HEK293 (cell line): Measurements from ENCODE around the gene CHKA.
A peak's percentile ranks its signal among the peaks of the same experiment; 100 is the strongest.

Source experiments
- CTCF ChIA-PET: fragments of 350-600 bp; formaldehyde crosslinking; extraction: SDS; loops from one replicate; lab custom pipeline; 2021; ENCODE audit warnings: antibody characterized with exemption; lab: Yijun Ruan, JAX
- POLR2A ChIA-PET: fragments of 300-600 bp; formaldehyde crosslinking; extraction: SDS; loops from one replicate; lab custom pipeline; 2020; ENCODE audit warnings: antibody characterized with exemption, inconsistent platforms; lab: Yijun Ruan, JAX
- H3K27ac ChIP-seq: fragments of 200-500 bp; sonication (Bioruptor generic); 2 replicates; pipeline ENCODE4 v1.5.1; 2014; ENCODE audit warnings: low read depth, low read length, control low read depth, inconsistent platforms; ENCODE audit errors: extremely low read depth
- H3K36me3 ChIP-seq, 2 experiments: fragments of 200-500 bp in 1 of 2; sonication (Bioruptor generic) in 1 of 2; 1 replicate in 1 of 2; 2 replicates in 1 of 2; pipeline ENCODE4 v1.5.1; 2014 to 2017; ENCODE audit warnings: inconsistent platforms in 2 of 2, low read length in 2 of 2; ENCODE audit not compliant: control insufficient read depth in 2 of 2, insufficient read depth in 1 of 2
- H3K4me1 ChIP-seq: fragments of 200-500 bp; sonication (Bioruptor generic); 2 replicates; pipeline ENCODE4 v1.5.1; 2014; ENCODE audit warnings: mild to moderate bottlenecking, low read length, inconsistent platforms; ENCODE audit not compliant: control insufficient read depth, insufficient read depth
- H3K4me3 ChIP-seq: 2 replicates; pipeline ENCODE4 v1.5.1; 2011; ENCODE audit warnings: low read depth, mild to moderate bottlenecking, control low read depth, low read length, moderate library complexity
- H3K9me3 ChIP-seq: fragments of 200-500 bp; sonication (Bioruptor generic); 2 replicates; pipeline ENCODE4 v1.5.1; 2014; ENCODE audit warnings: low read depth, low read length, inconsistent platforms; ENCODE audit not compliant: control insufficient read depth, insufficient read depth
- AEBP2 ChIP-seq: fragments of 450-650 bp; formaldehyde crosslinking; IDR thresholded peaks from 2 replicates; pipeline ENCODE4 v1.5.1; 2016; ENCODE audit warnings: missing biosample characterization, missing genetic modification characterization, borderline replicate concordance
- FEZF1 ChIP-seq: fragments of 450-650 bp; formaldehyde crosslinking; IDR thresholded peaks from 2 replicates; pipeline ENCODE4 v1.5.1; 2016; ENCODE audit warnings: missing biosample characterization, missing genetic modification characterization
- GLIS1 ChIP-seq: fragments of 450-650 bp; formaldehyde crosslinking; IDR thresholded peaks from 2 replicates; pipeline ENCODE4 v1.5.1; 2016; ENCODE audit warnings: missing biosample characterization, missing genetic modification characterization
- GLIS2 ChIP-seq: fragments of 450-650 bp; formaldehyde crosslinking; IDR thresholded peaks from 2 replicates; pipeline ENCODE4 v1.5.1; 2016; ENCODE audit warnings: missing biosample characterization, missing genetic modification characterization
- MEIS1 ChIP-seq: sonication (generic); formaldehyde crosslinking; IDR thresholded peaks from 2 replicates; pipeline ENCODE4 v1.8.1; 2022; ENCODE audit warnings: missing genetic modification reagents, mild to moderate bottlenecking, borderline replicate concordance
- PATZ1 ChIP-seq: fragments of 450-650 bp; formaldehyde crosslinking; IDR thresholded peaks from 2 replicates; pipeline ENCODE4 v1.5.1; 2016; ENCODE audit warnings: missing biosample characterization, missing genetic modification characterization
- PRDM10 ChIP-seq: fragments of 450-650 bp; formaldehyde crosslinking; IDR thresholded peaks from 2 replicates; pipeline ENCODE4 v1.5.1; 2016; ENCODE audit warnings: missing biosample characterization, missing genetic modification characterization
- ZBTB20 ChIP-seq: fragments of 450-650 bp; formaldehyde crosslinking; IDR thresholded peaks from 2 replicates; pipeline ENCODE4 v1.5.1; 2016; ENCODE audit warnings: missing biosample characterization, missing genetic modification characterization
- ZBTB6 ChIP-seq: fragments of 450-650 bp; formaldehyde crosslinking; IDR thresholded peaks from 2 replicates; pipeline ENCODE4 v1.5.1; 2017; ENCODE audit warnings: missing biosample characterization, missing genetic modification characterization
- ZFP69B ChIP-seq: fragments of 450-650 bp; formaldehyde crosslinking; IDR thresholded peaks from 2 replicates; pipeline ENCODE4 v1.5.1; 2016; ENCODE audit warnings: missing biosample characterization, missing genetic modification characterization
- ZNF18 ChIP-seq: fragments of 450-650 bp; formaldehyde crosslinking; IDR thresholded peaks from 2 replicates; pipeline ENCODE4 v1.5.1; 2016; ENCODE audit warnings: missing biosample characterization, missing genetic modification characterization
- ZNF223 ChIP-seq: fragments of 450-650 bp; formaldehyde crosslinking; IDR thresholded peaks from 2 replicates; pipeline ENCODE4 v1.5.1; 2016; ENCODE audit warnings: missing biosample characterization, missing genetic modification characterization
- ZNF23 ChIP-seq: fragments of 450-650 bp; formaldehyde crosslinking; IDR thresholded peaks from 2 replicates; pipeline ENCODE4 v1.5.1; 2016; ENCODE audit warnings: missing biosample characterization, missing genetic modification characterization, borderline replicate concordance
- ZNF335 ChIP-seq: fragments of 450-650 bp; formaldehyde crosslinking; conservative IDR thresholded peaks from 2 replicates; pipeline ENCODE4 v1.5.1; 2016; ENCODE audit warnings: missing biosample characterization, missing genetic modification characterization
- ZNF341 ChIP-seq: fragments of 450-650 bp; formaldehyde crosslinking; IDR thresholded peaks from 2 replicates; pipeline ENCODE4; 2016; ENCODE audit warnings: low read depth, missing biosample characterization, missing genetic modification characterization
- ZNF449 ChIP-seq: fragments of 450-650 bp; formaldehyde crosslinking; IDR thresholded peaks from 2 replicates; pipeline ENCODE4 v1.5.1; 2017; ENCODE audit warnings: missing biosample characterization, mild to moderate bottlenecking, missing genetic modification characterization, moderate library complexity
- ZNF501 ChIP-seq: fragments of 450-650 bp; formaldehyde crosslinking; IDR thresholded peaks from 2 replicates; pipeline ENCODE4 v1.5.1; 2016; ENCODE audit warnings: missing biosample characterization, missing genetic modification characterization
- ZNF521 ChIP-seq: fragments of 450-650 bp; formaldehyde crosslinking; IDR thresholded peaks from 2 replicates; pipeline ENCODE4 v1.5.1; 2017; ENCODE audit warnings: missing biosample characterization, mild to moderate bottlenecking, missing genetic modification characterization
- ZNF544 ChIP-seq: fragments of 450-650 bp; formaldehyde crosslinking; IDR thresholded peaks from 2 replicates; pipeline ENCODE4 v1.5.0; 2017; ENCODE audit warnings: missing biosample characterization, missing genetic modification characterization
- ZNF555 ChIP-seq: fragments of 450-650 bp; formaldehyde crosslinking; conservative IDR thresholded peaks from 2 replicates; pipeline ENCODE4 v1.5.1; 2017; ENCODE audit warnings: missing biosample characterization, mild to moderate bottlenecking, missing genetic modification characterization, inconsistent platforms
- ZNF707 ChIP-seq: fragments of 450-650 bp; formaldehyde crosslinking; IDR thresholded peaks from 2 replicates; pipeline ENCODE4 v1.5.1; 2016; ENCODE audit warnings: missing biosample characterization, missing genetic modification characterization

The CHKA gene

GRCh38 chr11:68133761-68134160, 12.6 kb upstream of the CHKA start (continued):
- TF ChIP-seq ZBTB6 (no peak), ZNF544 (no peak), ZNF341 (tag by site-specific recombination) (no peak), FEZF1 (no peak), ZNF555 (tag by site-specific recombination) (no peak), MEIS1 (CRISPR knock-in tag) (no peak)

GRCh38 chr11:68130121-68130520, 8.9 kb upstream of the CHKA start:
- ChIA-PET CTCF (no interaction called here), POLR2A (no interaction called here)
- Histone ChIP-seq H3K9me3 (no peaks in the 10 kb centered on the region), H3K4me1 (no peaks in the 10 kb centered on the region), H3K36me3 (no peaks in the 10 kb centered on the region), H3K27ac (no peak overlapping the region), H3K4me3 (no peak overlapping the region)
- TF ChIP-seq ZNF335 (tag by site-specific recombination): no peak
- no peak for TF ChIP-seq ZNF223 (tag by site-specific recombination)
- no peak for TF ChIP-seq ZNF18 (tag by site-specific recombination)
- TF ChIP-seq AEBP2 (tag by site-specific recombination): no peak
- no peak for TF ChIP-seq GLIS2 (tag by site-specific recombination)
- no peak for TF ChIP-seq ZNF521 (tag by site-specific recombination)

GRCh38 chr11:68128682-68129327, 7.6 kb upstream of the CHKA start:
- POLR2A ChIA-PET: interaction anchor here (1.1 kb wide), 1 partner anchor 36 kb away, joined by 3 read pairs; no protein-coding TSS in a partner anchor
- no peak overlapping the region for H3K27ac ChIP-seq
- H3K36me3 ChIP-seq: no peaks in the 10 kb centered on the region
- CTCF ChIA-PET: interaction anchor here (0.7 kb wide), 1 partner anchor 17 kb away, joined by 3 read pairs; no protein-coding TSS in a partner anchor
- H3K9me3 ChIP-seq: no peaks in the 10 kb centered on the region
- no peak overlapping the region for H3K4me3 ChIP-seq
- no peaks in the 10 kb centered on the region for H3K4me1 ChIP-seq
- peak; percentile 20; the same call in 1 of the 2 replicates for TF ChIP-seq ZBTB20 (tag by site-specific recombination)
- TF ChIP-seq ZNF501: no peak
- TF ChIP-seq FEZF1: no peak
- no peak for TF ChIP-seq ZNF449 (tag by site-specific recombination)
- no peak for TF ChIP-seq ZNF23 (tag by site-specific recombination)
- peak; percentile 51; the same call in 1 of the 2 replicates for TF ChIP-seq ZNF335 (tag by site-specific recombination)
- peak; percentile 1; the same call in 1 of the 2 replicates for TF ChIP-seq PATZ1 (tag by site-specific recombination)
- TF ChIP-seq ZNF707 (tag by site-specific recombination): no peak
- peak; percentile 73 for TF ChIP-seq GLIS1 (tag by site-specific recombination)
- peak; percentile 63 for TF ChIP-seq PRDM10 (tag by site-specific recombination)
- TF ChIP-seq ZFP69B (tag by site-specific recombination): no peak
